HG02981 (cell line): ENCODE measurements around the gene MYL4.
"Not testable (repeated sequence)": the region's sequence is repeated elsewhere in the genome, so short reads cannot be mapped to it uniquely, and the experiment has no call there.

ENCODE experiments used
- ATAC-seq: cut with Tn5 transposase; IDR thresholded peaks from one replicate; pipeline ENCODE4 v1.9.1; 2021; ENCODE audit warnings: mild to moderate bottlenecking, moderate library complexity; ENCODE audit not compliant: unreplicated experiment

Gene MYL4

GRCh38 chr17:47219621-47220475 lies 10.7 kb downstream of the MYL4 start:
- no peak for ATAC-seq

DNA sequence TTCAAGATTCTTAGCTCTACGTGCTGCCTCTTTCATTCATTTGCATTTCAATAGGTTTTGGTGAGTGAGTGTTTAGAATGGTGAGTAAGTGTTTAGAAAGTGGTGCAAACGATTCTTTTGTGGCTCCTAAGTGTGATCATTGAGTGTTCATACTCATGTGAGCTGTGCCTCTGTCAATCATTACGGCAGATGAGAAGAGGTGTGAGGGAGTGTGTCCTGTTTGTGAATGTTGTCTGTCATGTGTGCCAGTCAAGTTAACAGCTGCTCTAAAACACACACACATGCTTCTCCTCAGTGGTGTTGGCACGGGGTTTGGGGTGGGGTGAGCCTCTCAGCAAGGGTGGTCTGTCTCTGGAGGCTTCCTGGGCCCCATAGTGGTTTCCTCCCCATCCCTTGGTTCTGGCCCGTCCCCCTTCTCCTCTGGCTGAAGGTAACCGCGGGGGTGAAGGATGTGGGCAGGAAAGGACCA lies 11.4 kb downstream of the MYL4 start:
- ATAC-seq = no peak

DNA sequence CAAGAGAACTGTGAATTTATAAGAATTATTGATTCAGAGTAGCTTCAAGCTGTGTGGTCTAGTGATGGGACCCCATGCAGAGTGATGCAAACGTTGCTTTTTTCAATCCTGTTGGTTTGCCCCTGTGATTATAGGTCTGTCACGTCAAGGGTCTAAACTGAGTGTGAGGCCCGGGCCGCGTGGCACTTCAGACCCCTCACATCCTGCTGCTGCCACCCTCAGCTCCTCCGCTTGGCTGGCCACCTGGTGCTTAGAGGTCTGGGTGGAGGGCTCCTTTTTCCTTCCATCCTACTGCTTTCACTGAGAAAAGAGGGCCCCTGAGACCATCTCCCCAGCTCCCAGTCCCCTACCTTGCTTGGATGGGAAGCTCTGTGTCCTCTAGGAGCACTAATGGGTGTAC lies 12.0 kb downstream of the MYL4 start:
- ATAC-seq = no peak

DNA sequence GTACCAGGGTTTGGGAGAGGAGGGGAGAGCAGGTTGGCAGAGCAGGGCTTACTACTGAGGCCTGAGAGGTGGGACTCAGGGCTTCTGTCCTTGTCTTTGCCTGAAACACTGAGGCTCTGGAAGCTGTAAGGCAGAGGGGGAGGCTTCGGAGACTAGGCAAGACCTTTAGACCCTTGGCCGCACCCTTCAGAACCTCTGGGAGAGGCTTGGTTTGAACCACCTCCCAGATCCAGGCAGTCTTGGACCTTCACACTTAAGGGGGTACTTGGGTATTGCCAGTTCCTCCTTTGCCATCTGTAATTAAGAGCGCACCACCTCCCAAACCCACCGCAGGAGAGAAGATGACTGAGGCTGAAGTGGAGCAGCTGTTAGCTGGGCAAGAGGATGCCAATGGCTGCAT lies 12.9 kb downstream of the MYL4 start:
- no peak for ATAC-seq

DNA sequence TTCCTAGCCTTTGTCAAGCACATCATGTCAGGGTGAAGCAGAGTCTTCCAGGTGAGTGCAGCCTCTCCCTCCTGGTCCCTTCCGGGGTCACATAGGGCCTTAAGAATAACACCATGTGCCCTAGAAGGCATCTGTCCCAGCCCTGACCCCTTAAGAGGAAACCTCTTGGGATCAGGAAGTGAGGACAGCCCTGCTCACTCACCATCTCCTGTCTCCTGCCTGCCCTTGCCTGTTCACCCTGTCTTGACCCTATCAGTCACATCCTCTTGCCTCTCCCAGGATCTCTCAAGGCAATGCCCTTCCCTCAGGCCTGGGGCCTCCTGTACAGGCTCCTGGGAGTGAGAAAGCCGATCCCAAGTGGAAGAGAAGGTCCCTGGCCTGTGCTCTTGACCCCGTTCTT lies 13.9 kb downstream of the MYL4 start:
- no peak for ATAC-seq

GRCh38 chr17:47223460-47223859 lies 14.3 kb downstream of the MYL4 start:
- no peak for ATAC-seq

GRCh38 chr17:47224077-47224476 lies 14.9 kb downstream of the MYL4 start:
- not testable (repeated sequence) for ATAC-seq

DNA sequence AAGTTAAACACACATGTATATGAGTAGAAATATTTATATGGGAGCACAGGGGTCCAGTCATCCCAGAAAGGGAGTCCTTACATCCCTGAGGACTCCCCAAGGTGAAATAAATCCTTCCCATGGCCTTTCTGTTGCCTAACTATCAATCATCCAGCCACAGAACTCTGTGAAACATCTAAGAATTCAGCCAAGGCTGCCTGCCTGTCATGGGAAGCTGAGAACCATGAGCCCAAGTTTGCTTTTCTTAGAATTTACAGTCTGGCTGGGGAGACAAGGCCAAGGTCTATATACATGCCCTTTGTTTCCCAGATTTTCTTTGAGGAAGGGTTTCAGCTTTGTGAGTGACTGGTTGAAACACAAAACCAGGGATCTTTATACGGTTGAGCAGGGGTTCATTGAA lies 15.8 kb downstream of the MYL4 start:
- ATAC-seq = no peak

- no peak for ATAC-seq
Measured at GRCh38 chr17:47225436-47225858, 16.3 kb downstream of the MYL4 start.

- ATAC-seq = no peak
Measured at GRCh38 chr17:47225911-47226688, 17.0 kb downstream of the MYL4 start.

DNA sequence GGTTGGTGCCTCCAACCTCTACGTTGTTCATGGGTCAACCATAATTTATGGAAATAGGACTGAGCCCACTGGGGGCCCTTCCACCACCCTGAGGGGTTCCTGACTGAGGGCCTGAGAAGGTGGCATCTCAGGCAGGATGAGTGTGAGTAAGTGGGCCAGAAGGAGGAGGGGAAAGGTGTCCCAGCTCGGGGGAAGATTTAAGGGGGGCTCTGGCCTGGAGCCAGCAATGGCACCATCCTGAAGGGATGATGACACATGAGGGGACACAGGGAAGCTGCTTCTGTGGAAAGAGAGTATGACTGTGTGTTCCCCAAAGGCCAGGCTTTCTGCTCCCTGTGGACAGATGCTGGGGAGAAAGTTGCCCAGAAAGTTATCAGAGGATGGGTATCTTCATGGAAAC lies 18.7 kb downstream of the MYL4 start:
- no peak for ATAC-seq

DNA sequence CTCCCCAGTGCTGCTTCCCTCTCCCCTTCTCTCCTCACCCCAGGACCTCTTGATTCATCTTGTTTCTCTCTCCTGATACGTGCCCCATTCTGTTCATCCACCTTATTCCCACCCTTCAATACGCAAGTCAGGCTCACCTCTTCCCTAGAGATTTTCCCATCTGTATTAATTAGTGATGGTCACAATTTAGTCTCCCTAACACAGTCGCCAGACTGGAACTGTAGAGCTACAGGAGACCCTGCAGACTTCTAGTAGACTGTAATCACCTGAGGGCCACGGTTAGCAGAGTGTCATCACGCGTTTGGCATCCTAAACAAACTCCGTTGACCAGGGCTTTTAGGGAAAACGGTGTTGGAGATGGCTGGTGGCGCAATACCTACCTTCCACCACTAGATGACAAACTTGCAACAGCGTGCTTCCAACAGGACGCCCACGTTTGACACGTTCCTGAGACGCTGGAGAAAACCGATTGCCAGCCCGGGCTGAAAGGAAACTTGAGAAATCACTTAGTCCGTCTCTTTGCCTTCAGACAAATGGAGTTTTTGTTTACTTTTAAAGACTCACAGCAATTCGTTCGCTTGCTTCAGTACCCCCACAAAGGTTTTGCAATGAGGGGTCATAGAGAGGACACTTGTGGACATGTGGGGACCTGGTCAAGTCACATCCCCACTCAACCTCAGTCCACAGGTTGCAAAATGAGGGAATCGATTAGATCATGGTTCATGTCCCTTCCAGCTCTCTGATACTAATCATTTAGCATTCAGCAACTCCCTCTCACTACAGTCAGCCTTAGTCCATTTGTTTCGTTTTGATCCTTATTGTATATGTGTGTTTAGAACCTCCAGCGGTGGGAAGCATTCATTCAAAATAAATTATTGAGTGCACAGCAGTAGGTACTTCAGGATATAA lies 20.6 kb downstream of the MYL4 start:
- peak; percentile 58 for ATAC-seq

DNA sequence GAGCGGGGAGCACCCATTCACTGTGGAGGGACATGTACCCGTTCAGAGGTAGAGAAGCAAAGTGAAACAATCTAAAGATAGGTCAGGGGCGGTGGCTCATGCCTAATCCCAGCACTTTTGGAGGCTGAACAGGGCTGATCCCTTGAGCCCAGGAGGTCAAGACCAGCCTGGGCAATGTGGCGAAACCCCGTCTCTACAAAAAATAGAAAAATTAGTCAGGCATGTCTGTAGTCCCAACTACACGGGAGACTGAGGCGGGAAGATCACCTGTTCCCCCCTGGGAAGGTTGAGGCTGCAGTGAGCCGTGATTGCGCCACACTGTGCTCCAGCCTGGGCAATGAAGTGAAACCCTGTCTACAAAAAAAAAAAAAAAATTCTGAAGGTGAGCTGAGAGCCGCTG lies 21.7 kb downstream of the MYL4 start:
- no peak for ATAC-seq

- ATAC-seq = no peak
Measured at GRCh38 chr17:47231334-47231733, 22.2 kb downstream of the MYL4 start.

GRCh38 chr17:47231866-47232265 lies 22.7 kb downstream of the MYL4 start:
- ATAC-seq = no peak

DNA sequence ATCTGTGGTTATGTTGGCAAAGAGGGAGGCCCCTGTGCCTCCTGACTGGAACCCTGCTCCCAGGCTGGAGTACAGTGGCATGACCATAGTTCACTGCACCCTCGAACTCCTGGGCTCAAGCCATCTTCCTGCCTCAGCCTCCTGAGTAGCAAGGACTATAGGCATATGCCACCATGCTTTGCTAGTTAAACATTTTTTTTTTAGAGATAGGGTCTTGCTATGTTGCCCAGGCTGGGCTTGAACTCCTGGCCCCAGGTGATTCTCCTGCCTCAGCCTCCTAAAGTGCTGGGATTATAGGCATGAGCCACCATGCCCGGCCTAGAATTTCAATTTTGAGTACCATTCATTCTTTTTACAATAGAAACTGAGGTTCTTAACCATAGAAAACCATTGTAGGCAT lies 23.3 kb downstream of the MYL4 start:
- ATAC-seq = no peak

- no peak for ATAC-seq
Measured at GRCh38 chr17:47235506-47235905, 26.4 kb downstream of the MYL4 start.

- no peak for ATAC-seq
Measured at GRCh38 chr17:47235923-47236322, 26.8 kb downstream of the MYL4 start.

GRCh38 chr17:47237841-47238240 lies 28.7 kb downstream of the MYL4 start:
- ATAC-seq = no peak

GRCh38 chr17:47238321-47239010 lies 29.3 kb downstream of the MYL4 start:
- ATAC-seq = no peak

DNA sequence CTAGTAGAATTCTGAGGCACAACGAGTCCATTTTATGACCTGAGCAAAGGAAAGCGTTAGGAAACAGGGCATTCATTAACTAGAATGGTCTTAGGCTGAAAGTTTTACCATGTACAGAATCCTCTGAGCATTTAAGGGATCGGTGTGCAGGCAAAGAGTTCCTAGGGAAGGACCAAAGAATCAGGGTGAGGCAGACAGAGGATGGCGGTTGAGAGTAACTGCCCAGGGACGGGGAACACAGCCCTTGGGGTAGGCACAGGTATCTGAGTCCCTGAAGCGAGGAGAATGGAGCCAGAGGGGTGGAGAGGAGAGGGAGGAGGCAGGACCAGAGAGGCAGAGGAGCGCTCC lies 30.4 kb downstream of the MYL4 start:
- ATAC-seq = no peak
